ENCODE measurements around the gene PLIN3.

DNA sequence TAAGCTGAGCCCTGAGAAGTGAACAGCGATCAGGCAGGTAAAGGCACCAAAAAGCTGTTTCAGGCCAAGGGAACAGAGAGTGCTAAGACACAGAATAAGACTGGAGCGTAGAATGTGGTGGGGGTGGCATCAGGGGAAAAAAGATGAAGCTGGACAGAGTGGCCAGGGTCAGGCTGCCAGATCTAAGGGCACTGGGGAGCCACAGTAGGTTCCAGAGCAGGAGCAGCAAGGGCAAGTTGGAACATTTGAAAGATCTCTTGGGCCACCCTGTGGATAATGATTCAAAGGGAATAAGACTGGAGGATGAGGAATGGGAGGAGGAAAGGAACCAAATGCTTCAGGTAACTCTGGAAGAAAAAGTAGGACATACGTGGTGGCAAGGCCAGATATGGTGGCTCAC, 6.5 kb upstream of the PLIN3 start:
- no peak for TF ChIP-seq CTCF (IDR thresholded peaks at IDR 0.05)
- no peak for TF ChIP-seq POLR2A (IDR thresholded peaks at IDR 0.05)
- TF ChIP-seq POLR2AphosphoS5 (IDR thresholded peaks at IDR 0.05), result no peak

All from prostate gland (tissue), 2 donors.